Thyroid gland (tissue), 4 donors: ENCODE results near the gene HS6ST3.

Experiments used
- CTCF ChIP-seq, 6 experiments: fragments of 200-600 bp in 3 of 6; fragments of 450-650 bp in 3 of 6; sonication (generic) in 3 of 6; IDR thresholded peaks; one replicate each; pipeline ENCODE4 v1.5.1; 2016 to 2019; ENCODE audit warnings: antibody characterized with exemption in 6 of 6, mild to moderate bottlenecking in 2 of 6, inconsistent platforms in 1 of 6, moderate library complexity in 1 of 6
- POLR2A ChIP-seq, 2 donors: fragments of 450-650 bp; IDR thresholded peaks; one replicate each; pipeline ENCODE4 v1.6.1; 2017; ENCODE audit warnings: antibody characterized with exemption in 2 of 2, mild to moderate bottlenecking in 2 of 2, moderate library complexity in 1 of 2

GRCh38 chr13:96690998-96691397 lies 601.1 kb downstream of the HS6ST3 start:
- TF ChIP-seq CTCF (IDR thresholded peaks at IDR 0.05), result no peak
- TF ChIP-seq POLR2A (IDR thresholded peaks at IDR 0.05), result no peak
